Measurements from ENCODE around the gene RPS6KA1.
"Not testable (repeated sequence)": the region's sequence is repeated elsewhere in the genome, so short reads cannot be mapped to it uniquely, and the experiment has no call there.

The RPS6KA1 gene

DNA sequence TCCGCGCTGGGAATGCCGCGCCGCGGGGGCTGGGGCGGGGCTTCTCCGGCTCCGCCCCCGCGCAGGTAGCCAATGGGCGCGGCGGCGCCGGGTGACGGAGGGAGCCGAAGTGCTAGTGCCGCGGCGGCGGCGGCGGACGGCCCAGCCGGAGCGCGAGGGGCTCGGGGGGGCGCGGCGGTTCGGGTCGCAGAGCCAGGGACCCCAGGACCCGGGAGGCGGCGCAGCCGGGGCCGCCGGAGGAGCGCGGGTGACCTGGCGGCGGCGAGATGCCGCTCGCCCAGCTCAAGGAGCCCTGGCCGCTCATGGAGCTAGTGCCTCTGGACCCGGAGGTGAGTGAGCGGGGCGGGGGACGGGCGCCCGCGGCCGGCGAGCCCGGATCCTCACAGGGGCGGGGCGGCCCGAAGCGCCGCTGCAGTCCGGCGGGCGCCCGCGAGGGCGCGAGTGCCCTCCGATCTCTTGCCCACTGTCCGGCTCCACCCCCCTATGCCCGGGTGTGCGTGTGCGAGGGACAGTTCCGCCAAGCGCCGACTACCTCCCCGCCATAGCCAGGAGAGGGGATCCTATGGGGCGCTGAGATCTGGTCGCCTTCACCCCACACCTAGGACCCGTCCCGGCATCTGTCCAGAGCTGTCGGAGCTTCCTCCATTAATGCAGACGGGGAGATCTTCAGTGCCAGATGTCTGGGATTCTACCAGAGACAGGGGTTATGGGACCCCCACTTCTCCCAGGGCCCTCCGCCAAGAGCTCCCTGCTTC lies at the start of gene RPS6KA1:
Gene RPS6KA1, plus strand, starts transcription at position 107 of the 755 bp plus-strand sequence. Its CDS starts 160 bp downstream, at position 267.
- no peak for DNase-seq (ENCODE audit: low read depth)

DNA sequence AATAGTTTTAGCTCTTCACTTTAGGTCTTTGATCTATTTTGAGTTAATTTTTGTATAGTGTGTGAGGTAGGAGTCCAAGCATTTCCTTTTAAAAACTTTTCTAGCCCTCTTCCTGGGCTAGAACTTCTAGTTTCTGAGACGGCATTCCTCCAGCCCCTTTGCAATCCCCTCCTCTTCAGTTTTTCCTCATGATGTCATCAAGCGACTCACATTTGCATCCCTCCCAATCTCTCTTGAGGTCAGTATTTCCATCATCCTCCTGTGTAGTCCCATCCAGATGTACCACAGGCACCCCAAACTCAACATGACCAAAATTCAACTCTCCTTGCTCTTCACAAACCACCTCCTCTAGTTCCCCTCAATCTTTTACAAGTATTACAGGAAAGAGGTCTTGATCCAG lies 46.6 kb upstream of the RPS6KA1 start:
- no peak for DNase-seq (ENCODE audit: low read depth)

DNA sequence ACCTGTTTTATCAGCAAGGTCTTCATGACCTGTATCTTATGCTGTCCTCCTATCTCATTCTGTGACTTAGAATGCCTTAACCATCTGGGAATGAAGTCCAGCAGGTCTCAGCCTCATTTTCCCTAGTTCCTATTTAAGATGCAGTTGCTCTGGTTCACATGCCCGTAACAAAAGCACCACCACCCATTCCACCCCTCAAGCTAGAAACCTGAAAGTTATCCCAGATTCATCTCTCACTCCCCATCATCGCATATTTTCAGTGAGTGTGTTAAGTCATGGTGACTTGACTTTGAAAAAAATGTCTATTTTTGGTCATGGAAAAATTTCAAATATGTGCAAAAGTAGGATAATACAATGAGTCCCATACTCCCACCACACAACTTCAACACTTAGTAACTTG lies 45.6 kb upstream of the RPS6KA1 start:
- no peak for DNase-seq (ENCODE audit: low read depth)

DNA sequence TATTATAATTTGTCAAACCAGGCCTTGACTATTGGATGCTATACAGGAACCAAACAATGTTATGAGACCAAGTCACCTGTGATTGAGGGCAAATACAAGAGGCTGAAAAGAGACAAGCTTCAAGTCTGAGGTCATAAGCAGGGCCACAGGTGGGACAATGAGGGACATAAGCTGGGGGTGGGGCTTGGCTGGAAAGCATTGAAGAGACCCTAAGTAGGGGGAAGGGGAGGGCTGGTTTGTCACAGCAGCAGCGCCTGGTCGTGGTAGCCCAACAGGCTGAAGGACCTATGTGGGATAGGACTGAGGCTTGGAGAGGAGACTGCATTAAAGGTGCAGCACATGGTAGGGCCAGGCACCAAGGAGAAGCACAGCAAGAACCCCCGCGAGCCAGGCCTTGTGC lies 39.4 kb upstream of the RPS6KA1 start:
- DNase-seq (ENCODE audit: low read depth) = no peak

DNA sequence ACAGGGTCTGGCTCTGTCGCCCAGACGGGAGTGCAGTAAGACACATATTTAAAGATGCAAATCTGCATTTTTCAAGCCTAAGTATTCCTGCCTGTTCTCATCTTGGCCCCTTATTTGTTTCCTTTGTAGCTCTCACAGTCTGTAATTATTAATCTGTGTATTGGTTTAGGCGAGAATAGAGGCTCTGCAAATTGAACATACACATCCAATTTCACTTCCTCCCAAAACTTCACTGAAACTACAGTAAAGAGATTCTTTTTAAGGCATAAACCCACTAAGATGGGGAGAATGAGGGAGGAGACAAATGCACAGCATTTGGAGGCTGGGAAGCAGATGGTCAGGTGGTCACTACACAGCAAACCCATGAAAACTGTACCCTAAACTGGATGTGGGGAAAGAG lies 36.3 kb upstream of the RPS6KA1 start:
- no peak for DNase-seq (ENCODE audit: low read depth)

DNA sequence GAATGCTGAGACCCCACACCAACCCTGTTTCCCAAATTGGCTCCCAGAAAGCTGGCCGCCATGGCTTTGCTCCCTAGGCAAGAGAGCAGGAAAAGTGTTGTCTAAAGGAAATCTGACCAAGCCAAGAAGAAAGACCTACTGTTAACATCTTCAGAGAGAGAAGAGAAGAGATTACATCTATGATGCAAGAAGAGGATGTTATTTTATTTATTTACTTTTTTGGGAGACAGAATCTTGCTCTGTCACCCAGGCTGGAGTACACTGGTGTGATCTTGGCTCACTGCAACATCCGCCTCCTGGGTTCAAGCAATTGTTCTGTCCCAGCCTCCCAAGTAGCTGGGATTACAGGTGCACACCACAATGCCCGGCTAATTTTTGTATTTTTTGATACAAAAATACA lies 35.6 kb upstream of the RPS6KA1 start:
- DNase-seq (ENCODE audit: low read depth) = no peak

DNA sequence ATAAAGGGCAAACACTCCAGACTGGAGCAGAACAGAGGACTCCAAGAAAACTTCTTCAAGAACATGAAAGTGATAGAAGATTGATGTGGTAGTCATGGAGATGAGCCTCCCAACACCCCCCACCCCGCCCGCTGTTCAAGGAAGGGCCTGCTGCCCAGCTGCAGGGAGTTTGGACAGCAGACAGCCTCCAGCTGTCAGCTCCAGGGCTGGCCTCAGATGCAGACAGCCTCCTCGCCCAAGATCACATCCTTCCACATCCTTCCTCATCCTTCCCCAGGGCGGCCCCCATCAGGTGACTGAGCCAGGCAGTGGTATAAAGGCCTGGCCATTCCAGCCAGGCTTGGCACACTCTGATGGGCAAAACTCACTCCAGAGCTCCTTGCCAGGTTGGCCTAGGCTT lies 32.7 kb upstream of the RPS6KA1 start:
- DNase-seq (ENCODE audit: low read depth) = no peak

DNA sequence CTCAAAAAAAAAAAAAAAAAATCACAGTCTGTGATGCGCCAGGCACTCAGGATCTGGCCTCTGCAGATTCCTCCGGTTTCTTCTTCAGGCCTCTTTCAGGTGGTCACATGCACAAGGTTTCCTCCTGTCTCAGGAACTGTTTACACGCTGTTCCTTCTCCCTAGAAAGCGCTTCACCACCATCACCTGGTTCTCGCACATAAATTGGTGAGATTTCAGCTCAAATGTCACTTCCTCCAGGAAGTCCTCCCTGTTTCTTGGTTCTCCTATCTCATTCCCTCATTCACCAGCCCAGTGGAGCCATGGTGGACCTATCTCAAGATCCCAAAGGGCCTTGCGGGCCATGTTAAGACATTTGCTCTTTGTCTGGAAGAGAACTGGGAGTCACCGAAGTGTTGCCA lies 30.7 kb upstream of the RPS6KA1 start:
- no peak for DNase-seq (ENCODE audit: low read depth)

DNA sequence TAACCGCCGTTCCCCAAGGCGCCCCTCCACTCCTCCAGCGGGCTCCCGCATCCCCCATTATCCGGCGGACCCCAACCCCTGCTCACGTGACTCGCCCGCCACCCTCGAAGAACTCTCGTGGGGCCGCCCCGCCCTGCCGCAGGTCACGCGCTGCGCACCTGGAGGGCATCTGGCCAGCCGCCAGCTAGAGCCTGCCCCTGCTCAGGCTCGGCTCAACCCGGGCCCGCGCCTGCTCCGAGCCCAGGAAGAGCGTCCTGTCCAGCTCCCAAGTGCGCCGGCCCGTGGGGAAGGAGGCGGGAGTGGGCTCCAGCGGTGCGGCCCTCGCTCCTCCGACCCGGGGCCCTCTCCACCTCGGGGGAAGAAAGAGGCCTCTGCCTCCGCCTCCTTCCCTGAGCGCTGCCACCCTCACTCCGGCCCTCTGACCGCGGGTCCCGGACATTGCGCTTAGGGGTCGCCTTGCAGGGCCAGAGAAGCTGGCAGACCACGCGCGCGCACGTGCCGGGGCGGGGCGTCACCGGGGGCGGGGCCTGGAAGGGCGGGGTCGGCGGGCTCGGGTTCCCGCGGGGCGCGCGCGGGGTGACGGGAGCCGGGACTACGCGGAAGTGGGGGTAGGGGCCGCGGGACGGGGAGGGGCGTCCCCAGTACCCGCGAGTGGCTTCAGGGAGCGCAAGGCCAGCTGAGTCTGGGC lies 28.9 kb upstream of the RPS6KA1 start:
- no peak for DNase-seq (ENCODE audit: low read depth)

DNA sequence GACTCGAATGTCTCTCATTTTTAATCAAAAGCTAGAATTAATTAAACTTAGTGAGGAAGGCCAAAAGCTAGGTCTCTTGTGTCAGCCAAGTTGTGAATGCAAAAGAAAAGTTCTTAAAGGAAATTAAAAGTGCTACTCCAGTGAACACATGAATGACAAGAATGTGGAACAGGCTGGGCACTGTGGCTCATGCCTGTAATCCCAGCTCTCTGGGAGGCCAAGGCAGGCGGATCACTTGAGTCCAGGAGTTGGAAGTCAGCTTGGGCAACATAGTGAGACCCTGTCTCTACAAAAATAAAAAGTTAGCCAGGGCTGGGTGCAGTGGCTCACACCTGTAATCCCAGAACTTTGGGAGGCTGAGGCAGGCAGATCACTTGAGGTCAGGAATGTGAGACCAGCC lies 18.9 kb upstream of the RPS6KA1 start:
- not testable (repeated sequence) for DNase-seq (ENCODE audit: low read depth)

DNA sequence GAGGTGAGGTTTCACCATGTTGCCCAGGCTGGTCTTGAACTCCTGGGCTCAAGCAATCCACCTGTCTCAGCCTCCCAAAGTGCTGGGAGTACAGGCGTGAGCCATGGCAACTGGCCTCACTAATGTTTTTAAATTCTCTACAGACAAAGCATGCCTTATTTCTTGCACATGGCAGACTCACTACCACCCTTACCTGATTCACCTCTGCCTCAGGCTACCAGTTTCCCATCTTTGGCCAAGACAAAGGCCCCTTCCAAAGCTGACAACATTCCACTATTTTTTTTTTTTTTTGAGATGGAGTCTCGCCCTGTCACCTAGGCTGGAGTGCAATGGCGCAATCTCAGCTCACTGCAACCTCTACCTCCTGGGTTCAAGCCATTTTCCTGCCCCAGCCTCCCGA lies 13.7 kb upstream of the RPS6KA1 start:
- DNase-seq (ENCODE audit: low read depth) = not testable (repeated sequence)

DNA sequence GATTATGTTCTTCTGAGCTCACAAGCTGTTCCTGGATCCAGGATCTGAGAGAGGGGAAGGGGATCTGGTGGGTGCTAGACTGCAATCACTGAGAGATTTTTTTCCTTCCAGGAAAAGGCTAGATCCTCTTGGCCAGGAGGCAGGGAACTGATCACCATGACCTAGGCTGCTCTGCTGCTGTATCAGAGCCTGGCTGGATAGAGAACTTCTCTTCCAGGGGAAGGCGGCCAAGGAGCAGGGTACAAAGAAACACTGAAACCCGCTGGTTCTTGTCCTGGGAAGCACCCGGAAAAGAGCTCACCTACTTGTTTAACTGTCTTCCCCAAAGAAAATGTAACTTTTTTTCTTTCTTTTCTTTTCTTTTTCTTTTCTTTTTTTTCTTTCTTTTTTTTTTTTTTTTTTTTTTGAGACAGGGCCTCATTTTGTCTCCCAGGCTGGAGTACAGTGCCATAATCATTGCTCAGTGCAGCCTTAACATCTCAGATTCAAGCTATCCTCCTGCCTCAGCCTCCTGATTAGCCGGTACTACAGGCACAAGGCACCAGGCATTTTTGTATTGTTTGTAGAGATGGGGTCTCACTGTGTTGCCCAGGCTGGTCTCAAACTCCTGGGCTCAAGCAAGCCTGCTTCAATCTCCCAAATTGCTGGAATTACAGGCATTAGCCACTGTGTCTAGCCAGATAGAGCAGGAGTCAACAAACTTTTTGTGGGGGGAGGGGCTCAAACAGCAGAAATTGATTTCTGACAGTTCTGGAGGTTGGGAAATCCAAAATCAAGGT lies 12.4 kb upstream of the RPS6KA1 start:
- DNase-seq (ENCODE audit: low read depth) = no peak

DNA sequence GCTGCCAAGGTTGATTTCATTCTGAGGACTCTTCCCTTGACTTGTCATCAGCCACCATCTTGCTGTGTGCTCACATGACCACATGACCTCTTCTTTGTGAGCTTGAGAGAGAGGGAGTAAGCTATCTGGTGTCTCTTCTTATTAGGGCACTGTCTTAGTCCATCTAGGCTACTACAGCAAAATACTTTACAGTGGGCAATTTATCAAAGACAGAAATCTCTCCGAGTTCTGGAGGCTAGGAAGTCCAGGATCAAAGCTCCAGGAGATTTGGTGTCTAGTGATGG lies 11.9 kb upstream of the RPS6KA1 start:
- DNase-seq (ENCODE audit: low read depth) = no peak

DNA sequence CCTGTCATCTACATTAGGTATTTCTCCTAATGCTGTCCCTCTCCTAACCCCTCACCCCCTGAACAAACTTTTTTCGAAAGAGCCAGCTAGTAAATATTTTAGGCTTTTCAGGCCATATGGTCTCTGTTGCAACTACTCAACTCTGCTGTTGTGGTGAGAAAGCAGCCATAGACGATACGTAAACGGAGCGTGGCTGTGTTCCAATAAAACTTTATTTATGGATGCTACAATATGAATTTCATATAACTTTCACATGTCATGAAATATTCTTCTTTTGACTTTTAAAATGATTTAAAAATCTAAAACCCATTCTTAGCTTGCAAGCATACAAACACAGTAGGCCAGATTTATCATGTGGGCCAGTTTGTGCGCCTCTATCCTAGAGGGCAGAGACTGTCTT lies 11.2 kb upstream of the RPS6KA1 start:
- DNase-seq (ENCODE audit: low read depth) = no peak

DNA sequence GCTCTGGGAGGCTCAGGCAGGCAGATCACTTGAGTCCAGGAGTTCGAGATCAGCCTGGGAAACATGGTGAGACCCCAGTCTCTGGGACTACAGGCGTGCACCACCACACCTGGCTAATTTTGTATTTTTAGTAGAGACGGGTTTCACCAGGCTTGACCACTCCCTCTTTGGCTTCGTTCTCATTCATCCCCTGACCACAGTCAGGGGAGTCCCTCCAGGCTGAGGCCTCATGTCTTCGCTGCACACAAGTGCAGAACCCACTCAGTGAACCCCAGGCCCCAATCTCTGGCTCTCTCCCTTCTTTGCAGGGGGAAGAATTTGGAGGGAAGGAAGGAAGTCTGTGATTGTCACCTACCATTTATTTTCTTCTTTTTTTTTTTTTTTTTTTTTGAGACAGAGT lies 9.2 kb upstream of the RPS6KA1 start:
- DNase-seq (ENCODE audit: low read depth) = no peak

DNA sequence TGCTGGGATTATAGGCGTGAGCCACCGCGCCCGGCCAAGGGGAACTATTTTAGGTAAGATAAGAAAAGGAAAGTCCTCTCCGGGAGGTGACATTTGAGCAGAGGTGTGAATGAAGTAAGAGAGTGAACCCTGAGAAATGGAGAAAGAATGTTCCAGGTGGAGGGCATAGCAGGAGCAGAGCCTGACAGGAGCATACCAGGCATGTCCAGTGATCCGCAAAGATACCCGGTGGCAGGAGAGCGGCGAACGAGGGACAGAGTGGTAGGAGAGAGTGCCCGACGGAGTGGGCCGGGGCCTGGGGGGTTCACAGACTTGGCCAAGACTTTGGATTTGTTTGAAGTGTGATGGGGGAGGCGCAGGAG lies 7.9 kb upstream of the RPS6KA1 start:
- DNase-seq (ENCODE audit: low read depth) = no peak

DNA sequence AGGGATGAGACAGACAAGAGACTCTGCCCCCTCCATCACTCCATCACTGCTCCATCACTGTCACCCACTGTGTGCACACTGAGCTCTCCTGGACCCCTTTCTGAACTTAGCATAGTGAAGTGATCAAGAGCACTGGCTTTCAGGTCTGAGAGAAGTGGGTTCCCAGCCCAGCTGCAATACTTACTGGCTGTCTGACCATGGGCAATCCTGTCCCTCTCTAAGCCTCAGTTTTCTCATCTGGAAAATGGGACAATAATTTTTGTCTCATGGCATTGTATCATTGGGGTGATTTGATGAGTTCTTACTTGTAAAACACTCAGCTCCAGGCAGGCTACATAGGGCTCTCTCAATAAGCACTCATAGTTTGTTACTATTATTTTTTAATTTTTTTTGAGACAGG lies 7.5 kb upstream of the RPS6KA1 start:
- no peak for DNase-seq (ENCODE audit: low read depth)

DNA sequence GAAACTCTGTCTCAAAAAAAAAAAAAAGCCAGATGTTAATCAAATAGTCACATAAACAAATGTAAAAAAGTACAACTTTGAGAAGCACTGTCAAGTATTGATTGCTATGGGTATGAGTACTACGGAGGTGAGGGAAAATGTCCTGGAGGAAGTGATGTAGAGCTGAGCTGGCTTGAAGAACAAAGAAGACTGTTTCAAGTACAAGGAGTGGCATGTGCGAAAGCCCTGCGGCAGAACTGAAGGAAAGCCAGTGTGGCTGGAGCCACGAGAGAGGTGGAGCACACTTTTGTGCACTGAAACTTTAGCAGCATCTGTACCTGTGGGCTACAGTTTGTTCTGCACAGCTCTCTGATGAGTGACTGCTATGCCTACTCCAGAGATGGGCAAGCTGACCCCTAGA lies 5.4 kb upstream of the RPS6KA1 start:
- DNase-seq (ENCODE audit: low read depth) = no peak

DNA sequence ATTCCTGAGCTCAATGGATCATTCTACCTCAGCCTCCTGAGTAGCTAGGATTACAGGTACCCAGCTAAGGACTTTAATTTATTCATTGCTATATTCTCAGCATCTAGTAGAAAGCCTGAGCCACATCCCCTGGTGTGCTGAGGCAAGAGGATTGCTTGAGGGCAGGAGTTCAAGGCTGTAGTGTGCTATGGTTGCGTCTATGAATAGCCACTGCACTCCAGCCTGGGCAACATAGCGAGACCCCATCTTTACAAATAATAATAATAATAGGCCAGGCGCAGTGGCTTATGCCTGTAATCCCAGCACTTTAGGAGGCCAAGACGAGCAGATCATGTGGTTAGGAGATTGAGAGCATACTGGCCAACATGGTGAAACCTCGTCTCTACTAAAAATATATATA lies 3.3 kb upstream of the RPS6KA1 start:
- no peak for DNase-seq (ENCODE audit: low read depth)

DNA sequence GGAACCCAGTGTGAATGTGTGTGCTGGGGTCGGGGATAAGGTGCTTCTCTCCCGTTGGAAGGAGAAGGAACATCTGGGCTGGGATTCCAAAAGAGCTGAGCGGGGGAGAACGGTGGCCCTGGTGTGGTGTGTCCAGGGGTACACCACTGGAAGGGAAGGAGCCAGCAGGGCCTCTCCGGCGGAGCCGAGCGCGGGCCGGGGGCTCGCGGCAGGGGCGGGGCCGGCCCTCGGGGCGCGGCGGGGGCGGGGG lies 231 bp upstream of the RPS6KA1 start:
- no peak for DNase-seq (ENCODE audit: low read depth)

DNA sequence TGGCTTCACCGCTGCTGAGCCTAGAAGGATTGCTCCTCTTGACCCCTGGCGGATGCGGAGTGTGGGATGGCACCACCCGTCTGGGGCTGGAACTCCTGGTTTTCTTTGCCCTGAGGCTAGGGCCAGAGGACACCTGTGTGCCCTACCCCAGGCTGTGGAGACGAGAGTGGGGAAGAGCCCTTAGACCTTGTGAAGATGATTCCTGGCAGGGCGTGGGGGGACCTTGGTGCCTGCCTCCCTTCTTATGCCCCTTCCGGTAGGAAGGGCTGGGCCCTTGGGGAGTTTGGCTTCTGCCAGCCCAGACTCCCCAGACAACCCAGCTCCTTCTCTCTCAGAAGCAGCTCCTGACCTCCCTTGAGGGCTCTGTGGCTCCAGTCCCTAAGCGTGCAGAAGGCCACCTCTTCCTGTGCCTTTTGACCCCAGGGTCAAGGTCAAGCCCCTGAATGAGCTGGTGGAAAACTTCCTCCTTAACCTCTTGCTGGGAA lies 891 bp downstream of the RPS6KA1 start:
- no peak for DNase-seq (ENCODE audit: low read depth)

DNA sequence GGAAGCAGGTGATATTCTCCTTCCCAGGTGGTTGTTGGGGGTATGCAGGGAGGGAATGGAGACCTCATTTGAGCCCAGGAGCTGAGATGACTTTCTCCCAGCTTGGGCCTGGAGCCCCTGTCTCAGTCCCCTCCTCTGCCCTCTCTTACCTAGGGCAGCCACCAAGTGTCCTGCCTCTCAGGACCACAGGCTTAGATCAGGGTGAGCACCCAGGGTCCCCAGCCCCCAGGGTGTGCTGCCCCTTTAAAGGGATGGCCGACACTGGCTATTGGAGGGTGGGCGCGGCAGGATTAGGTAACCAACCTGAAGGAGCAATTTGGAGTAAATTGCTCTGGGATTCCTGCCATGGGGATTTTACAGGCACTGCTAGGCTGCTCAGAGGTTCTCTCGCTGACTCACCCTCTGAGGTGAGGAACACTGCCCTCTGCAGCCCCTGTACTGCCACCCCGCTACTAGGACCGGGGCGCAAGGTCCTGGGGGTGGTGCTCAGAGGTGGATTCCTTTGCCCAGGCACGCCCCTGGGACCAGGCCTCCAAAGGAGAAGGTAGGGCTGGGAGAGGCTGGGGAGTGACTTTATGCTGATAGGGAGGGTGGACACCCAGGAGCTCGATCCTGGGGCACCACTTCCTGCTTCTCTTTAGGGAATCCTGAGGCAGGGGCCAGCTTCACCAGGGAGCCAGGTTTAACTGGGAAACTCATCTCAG lies 1.5 kb downstream of the RPS6KA1 start:
- DNase-seq (ENCODE audit: low read depth) = no peak

DNA sequence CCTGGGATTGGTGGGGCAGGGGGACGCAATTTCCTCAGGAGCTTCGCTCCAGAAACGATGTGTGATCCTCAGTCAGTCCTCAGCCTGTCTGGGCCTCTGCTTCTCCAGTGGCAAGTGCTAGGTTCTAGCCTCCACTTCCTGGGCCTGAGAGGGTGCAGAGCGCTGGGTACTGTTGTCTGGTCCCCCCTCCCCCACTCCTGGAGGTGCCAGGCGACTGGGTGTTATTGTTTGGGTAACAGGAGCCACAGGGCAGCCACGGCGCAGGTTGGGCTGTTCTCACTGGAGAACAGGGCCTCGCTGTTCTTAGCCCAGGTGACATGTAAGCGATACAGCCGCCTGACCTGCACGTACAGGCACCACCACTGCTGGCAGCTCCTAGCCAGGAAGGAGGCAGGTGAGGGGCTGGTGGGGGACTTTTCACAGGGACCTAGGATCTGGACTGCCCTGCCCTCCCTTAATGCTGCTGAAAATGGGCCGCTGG lies 2.1 kb downstream of the RPS6KA1 start:
- no peak for DNase-seq (ENCODE audit: low read depth)
